HepG2 (cell line): ENCODE data around the gene FLYWCH1. TPM values are rescaled to one million over a fixed set of nuclear protein-coding genes. Genes with fewer than 3 reads are reported as not detected.

ENCODE experiments used
- AKAP8 ChIP-seq: sonication (generic); formaldehyde crosslinking; IDR thresholded peaks from 2 replicates; pipeline ENCODE4 v1.5.1; 2020; ENCODE audit warnings: mild to moderate bottlenecking, missing genetic modification reagents
- ARNT2 ChIP-seq: sonication (generic); formaldehyde crosslinking; IDR thresholded peaks from 2 replicates; pipeline ENCODE4 v1.8.0; 2022; ENCODE audit warnings: mild to moderate bottlenecking, low read depth, missing genetic modification reagents, moderate library complexity
- E2F1 ChIP-seq: sonication (generic); formaldehyde crosslinking; IDR thresholded peaks from 2 replicates; pipeline ENCODE4 v1.5.0; 2020; ENCODE audit warnings: missing genetic modification reagents
- EEA1 ChIP-seq: sonication (generic); formaldehyde crosslinking; IDR thresholded peaks from 2 replicates; pipeline ENCODE4 v1.5.1; 2020; ENCODE audit warnings: mild to moderate bottlenecking, missing genetic modification reagents, borderline replicate concordance
- POGZ ChIP-seq: sonication (generic); formaldehyde crosslinking; IDR thresholded peaks from 2 replicates; pipeline ENCODE4 v1.4.0; 2020; ENCODE audit warnings: mild to moderate bottlenecking, missing genetic modification reagents
- POLR2AphosphoS5 ChIP-seq: IDR thresholded peaks from 2 replicates; pipeline ENCODE4 v1.6.1; 2012; ENCODE audit warnings: low read depth, low read length
- PRDM10 ChIP-seq: sonication (generic); formaldehyde crosslinking; IDR thresholded peaks from 2 replicates; pipeline ENCODE4 v1.4.0; 2020; ENCODE audit warnings: low read depth, missing genetic modification reagents
- RBM39 ChIP-seq: fragments of 200-400 bp; formaldehyde crosslinking; IDR thresholded peaks from one replicate; pipeline ENCODE4 v1.6.1; 2018; ENCODE audit warnings: antibody characterized with exemption, mild to moderate bottlenecking, low read depth, low read length; ENCODE audit not compliant: poor library complexity, severe bottlenecking
- RNF219 ChIP-seq: sonication (generic); formaldehyde crosslinking; IDR thresholded peaks from 2 replicates; pipeline ENCODE4 v1.5.0; 2020; ENCODE audit warnings: mild to moderate bottlenecking, missing genetic modification reagents
- TFDP1 ChIP-seq: IDR thresholded peaks from 2 replicates; pipeline ENCODE4 v1.6.1; 2016; ENCODE audit warnings: missing compliant biosample characterization, missing genetic modification reagents, borderline replicate concordance
- ZFP1 ChIP-seq: IDR thresholded peaks from 2 replicates; pipeline ENCODE4 v1.6.1; 2016
- ZMYM4 ChIP-seq: sonication (generic); formaldehyde crosslinking; IDR thresholded peaks from 2 replicates; pipeline ENCODE4 v1.8.1; 2023; ENCODE audit warnings: mild to moderate bottlenecking, missing genetic modification reagents
- ZNF3 ChIP-seq: IDR thresholded peaks from 2 replicates; pipeline ENCODE4 v1.7.0; 2017; ENCODE audit warnings: inconsistent platforms
- ZNF33B ChIP-seq: sonication (generic); formaldehyde crosslinking; IDR thresholded peaks from 2 replicates; pipeline ENCODE4 v1.5.1; 2020; ENCODE audit warnings: mild to moderate bottlenecking, missing genetic modification reagents
- ZNF501 ChIP-seq: sonication (generic); formaldehyde crosslinking; IDR thresholded peaks from 2 replicates; pipeline ENCODE4 v1.5.1; 2020; ENCODE audit warnings: mild to moderate bottlenecking, moderate library complexity, missing genetic modification reagents
- ZNF816 ChIP-seq: sonication (generic); formaldehyde crosslinking; IDR thresholded peaks from 2 replicates; pipeline ENCODE4 v1.8.0; 2022; ENCODE audit warnings: missing genetic modification reagents, mild to moderate bottlenecking, borderline replicate concordance
- ZSCAN29 ChIP-seq: sonication (generic); formaldehyde crosslinking; conservative IDR thresholded peaks from 2 replicates; pipeline ENCODE4 v1.4.0; 2020; ENCODE audit warnings: mild to moderate bottlenecking, missing genetic modification reagents
- polyA plus RNA-seq, 8 experiments: library from polyadenylated mRNA; depleted of rRNA in 3 of 8; stranded (reverse) in 7 of 8; unstranded in 1 of 8; fragments of >200 nt; fragmentation: Illumina TruSeq in 4 of 8; extraction: Trizol in 4 of 8; gene quantifications; 2 replicates each; pipeline versions ENCODE4 v1.2.1 to v1.2.3, GENCODE V29; 2011 to 2016; ENCODE audit warnings: low read depth in 4 of 8, missing spikeins in 1 of 8, mixed read lengths in 1 of 8; ENCODE audit not compliant: insufficient read depth in 1 of 8
- total RNA-seq, 5 experiments: library from RNA; depleted of rRNA; stranded (reverse); fragments of >200 nt; fragmentation: Illumina TruSeq; extraction: Trizol; gene quantifications; 2 replicates each; pipeline ENCODE4 v1.2.3, GENCODE V29; 2016; ENCODE audit warnings: low read depth in 1 of 5
- TF ChIP-seq, protein P1 (sequence below): sonication (generic); formaldehyde crosslinking; IDR thresholded peaks from 2 replicates; pipeline ENCODE4 v1.5.0; 2020; ENCODE audit warnings: mild to moderate bottlenecking, missing genetic modification reagents, borderline replicate concordance

Gene FLYWCH1
- total and polyA plus RNA-seq, 2 of the 13 experiments (the other 11 are each of a cell fraction or from before 2014, with no cell fraction given): 7.3 to 12.4 TPM

- TF ChIP-seq RNF219 (no peak), ZFP1 (CRISPR knock-in tag) (no peak), ZMYM4 (CRISPR knock-in tag) (no peak), ZNF501 (CRISPR knock-in tag) (peak; percentile 50; the same call in 1 of the 2 replicates), TFDP1 (CRISPR knock-in tag) (peak; percentile 56; the same call in 1 of the 2 replicates), ZNF33B (no peak), ARNT2 (CRISPR knock-in tag) (peak; percentile 27; the same call in 1 of the 2 replicates), POLR2AphosphoS5 (no peak), POGZ (no peak), ZNF816 (CRISPR knock-in tag) (no peak), E2F1 (no peak), AKAP8 (CRISPR knock-in tag) (no peak; the same call in 1 of the 2 replicates), EEA1 (CRISPR knock-in tag) (no peak), ZSCAN29 (CRISPR knock-in tag) (no peak), RBM39 (no peak), PRDM10 (CRISPR knock-in tag) (no peak), ZNF3 (CRISPR knock-in tag) (no peak)
- TF ChIP-seq, protein P1, sequence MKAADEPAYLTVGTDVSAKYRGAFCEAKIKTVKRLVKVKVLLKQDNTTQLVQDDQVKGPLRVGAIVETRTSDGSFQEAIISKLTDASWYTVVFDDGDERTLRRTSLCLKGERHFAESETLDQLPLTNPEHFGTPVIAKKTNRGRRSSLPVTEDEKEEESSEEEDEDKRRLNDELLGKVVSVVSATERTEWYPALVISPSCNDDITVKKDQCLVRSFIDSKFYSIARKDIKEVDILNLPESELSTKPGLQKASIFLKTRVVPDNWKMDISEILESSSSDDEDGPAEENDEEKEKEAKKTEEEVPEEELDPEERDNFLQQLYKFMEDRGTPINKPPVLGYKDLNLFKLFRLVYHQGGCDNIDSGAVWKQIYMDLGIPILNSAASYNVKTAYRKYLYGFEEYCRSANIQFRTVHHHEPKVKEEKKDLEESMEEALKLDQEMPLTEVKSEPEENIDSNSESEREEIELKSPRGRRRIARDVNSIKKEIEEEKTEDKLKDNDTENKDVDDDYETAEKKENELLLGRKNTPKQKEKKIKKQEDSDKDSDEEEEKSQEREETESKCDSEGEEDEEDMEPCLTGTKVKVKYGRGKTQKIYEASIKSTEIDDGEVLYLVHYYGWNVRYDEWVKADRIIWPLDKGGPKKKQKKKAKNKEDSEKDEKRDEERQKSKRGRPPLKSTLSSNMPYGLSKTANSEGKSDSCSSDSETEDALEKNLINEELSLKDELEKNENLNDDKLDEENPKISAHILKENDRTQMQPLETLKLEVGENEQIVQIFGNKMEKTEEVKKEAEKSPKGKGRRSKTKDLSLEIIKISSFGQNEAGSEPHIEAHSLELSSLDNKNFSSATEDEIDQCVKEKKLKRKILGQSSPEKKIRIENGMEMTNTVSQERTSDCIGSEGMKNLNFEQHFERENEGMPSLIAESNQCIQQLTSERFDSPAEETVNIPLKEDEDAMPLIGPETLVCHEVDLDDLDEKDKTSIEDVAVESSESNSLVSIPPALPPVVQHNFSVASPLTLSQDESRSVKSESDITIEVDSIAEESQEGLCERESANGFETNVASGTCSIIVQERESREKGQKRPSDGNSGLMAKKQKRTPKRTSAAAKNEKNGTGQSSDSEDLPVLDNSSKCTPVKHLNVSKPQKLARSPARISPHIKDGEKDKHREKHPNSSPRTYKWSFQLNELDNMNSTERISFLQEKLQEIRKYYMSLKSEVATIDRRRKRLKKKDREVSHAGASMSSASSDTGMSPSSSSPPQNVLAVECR (CRISPR knock-in tag): peak; percentile 25; the same call in 1 of the 2 replicates
These were observed 72.0 kb downstream of the FLYWCH1 start (continued) for GRCh38 chr16:2983706-2984136.
